Endodermal cell (in vitro differentiated cells): ENCODE data around the gene GABRB1. TPM values are rescaled to one million over a fixed set of nuclear protein-coding genes. Genes with fewer than 3 reads are reported as not detected.

Experiments used
- DNase-seq: peaks from one replicate; pipeline ENCODE4 v3.0.0-alpha.2; 2017
- H3K27ac ChIP-seq: 2 replicates; pipeline ENCODE4 v1.5.1; 2013; ENCODE audit warnings: mild to moderate bottlenecking, low read depth, low read length, moderate library complexity
- H3K27me3 ChIP-seq: 2 replicates; pipeline ENCODE4 v1.6.1; 2013; ENCODE audit warnings: mild to moderate bottlenecking, low read length, moderate library complexity; ENCODE audit not compliant: insufficient read depth, control insufficient read depth, poor library complexity, severe bottlenecking
- H3K36me3 ChIP-seq: 2 replicates; pipeline ENCODE4 v1.7.0; 2013; ENCODE audit warnings: mild to moderate bottlenecking, low read length, moderate library complexity; ENCODE audit not compliant: control insufficient read depth, insufficient read depth
- H3K4me1 ChIP-seq: one replicate; pipeline ENCODE4 v1.7.0; 2013; ENCODE audit warnings: low read length; ENCODE audit not compliant: control insufficient read depth, insufficient read depth
- H3K4me3 ChIP-seq: 2 replicates; pipeline ENCODE4 v1.5.1; 2013; ENCODE audit warnings: mild to moderate bottlenecking, low read length, moderate library complexity
- H3K9ac ChIP-seq: 2 replicates; pipeline ENCODE4 v1.6.1; 2013; ENCODE audit warnings: mild to moderate bottlenecking, low read length, moderate library complexity; ENCODE audit not compliant: poor library complexity, severe bottlenecking; ENCODE audit errors: extremely low read depth
- H3K9me3 ChIP-seq: 2 replicates; pipeline ENCODE4 v1.6.1; 2013; ENCODE audit warnings: mild to moderate bottlenecking, low read length, moderate library complexity; ENCODE audit not compliant: control insufficient read depth
- H3K27ac Mint-ChIP-seq: 2 replicates; pipeline ENCODE4 v1.8.0; 2020; ENCODE audit warnings: mixed read lengths
- H3K27me3 Mint-ChIP-seq: 2 replicates; pipeline ENCODE4 v1.8.0; 2021; ENCODE audit warnings: mild to moderate bottlenecking, mixed read lengths; ENCODE audit not compliant: insufficient read depth
- H3K36me3 Mint-ChIP-seq: 2 replicates; pipeline ENCODE4 v1.8.0; 2020; ENCODE audit warnings: low read depth, mixed read lengths
- H3K4me1 Mint-ChIP-seq: 2 replicates; pipeline ENCODE4 v1.8.0; 2020; ENCODE audit warnings: mixed read lengths
- H3K4me3 Mint-ChIP-seq: 2 replicates; pipeline ENCODE4 v1.8.0; 2020; ENCODE audit warnings: mild to moderate bottlenecking, moderate library complexity, mixed read lengths
- H3K9me3 Mint-ChIP-seq: 2 replicates; pipeline ENCODE4 v1.8.0; 2020; ENCODE audit warnings: mild to moderate bottlenecking, mixed read lengths
- CTCF ChIP-seq: fragments of 200-600 bp; sonication (generic); conservative IDR thresholded peaks from 2 replicates; pipeline ENCODE4 v1.5.0; 2021; ENCODE audit warnings: antibody characterized with exemption, mild to moderate bottlenecking
- WGBS, 2 experiments: methylation state at CpG; one replicate each; pipeline versions ENCODE4 v1.1.5 to v1.1.7; 2013; ENCODE audit warnings: missing lambda C conversion rate in 2 of 2, mixed read lengths in 1 of 2; ENCODE audit not compliant: insufficient coverage in 1 of 2, insufficient read length in 1 of 2; 5-methylcytosine and 5-hydroxymethylcytosine counted together
- total RNA-seq, 2 donors: library from RNA; stranded (reverse); fragmentation: NEBNext Ultra II Directional in 1 of 2; extraction: Animal tissue kit (Norgen Biotek cat#: 25700) in 1 of 2; gene quantifications; 2 replicates in 1 of 2; 3 replicates in 1 of 2; pipeline ENCODE4 v1.2.1, GENCODE V29; 2021

Gene GABRB1
- total RNA-seq, 2 donors from 2014 or later: not detected

GRCh38 chr4:47213106-47213505, 181.7 kb downstream of the GABRB1 start:
- no peaks in the 10 kb centered on the region for H3K9me3 Mint-ChIP-seq
- H3K36me3 Mint-ChIP-seq: no peaks in the 10 kb centered on the region
- DNase-seq: no peak
- 95 to 100% methylated on average over 1 to 2 of the region's 2 CpGs for WGBS, 2 experiments
- TF ChIP-seq CTCF: no peak
- H3K27ac ChIP-seq: no peak overlapping the region
- H3K4me1 Mint-ChIP-seq: peaks cover 12% of the 10 kb centered on the region
- no peak overlapping the region for H3K4me3 Mint-ChIP-seq
- H3K9me3 ChIP-seq: no peaks in the 10 kb centered on the region
- no peak overlapping the region for H3K9ac ChIP-seq
- H3K27me3 Mint-ChIP-seq: no peaks in the 10 kb centered on the region
- H3K27me3 ChIP-seq: peaks cover 6% of the 10 kb centered on the region
- no peaks in the 10 kb centered on the region for H3K36me3 ChIP-seq
- no peak overlapping the region for H3K27ac Mint-ChIP-seq
- H3K4me1 ChIP-seq: peaks cover 2% of the 10 kb centered on the region
- no peak overlapping the region for H3K4me3 ChIP-seq

GRCh38 chr4:47213539-47213938, 182.2 kb downstream of the GABRB1 start:
- no peak for TF ChIP-seq CTCF
- H3K36me3 ChIP-seq: no peaks in the 10 kb centered on the region
- Mint-ChIP-seq H3K36me3 (no peaks in the 10 kb centered on the region), H3K27ac (no peak overlapping the region), H3K9me3 (no peaks in the 10 kb centered on the region), H3K4me1 (peaks cover 12% of the 10 kb centered on the region), H3K4me3 (no peak overlapping the region), H3K27me3 (no peaks in the 10 kb centered on the region)
- no peak for DNase-seq
- H3K9ac ChIP-seq: no peak overlapping the region
- peaks cover 6% of the 10 kb centered on the region for H3K27me3 ChIP-seq
- WGBS, 2 experiments: no CpG with 5 or more reads among the region's 1 CpG
- H3K4me3 ChIP-seq: no peak overlapping the region
- peak overlapping the region; percentile 36 for H3K27ac ChIP-seq
- H3K4me1 ChIP-seq: peaks cover 2% of the 10 kb centered on the region
- H3K9me3 ChIP-seq: no peaks in the 10 kb centered on the region

- DNase-seq: no peak
- Mint-ChIP-seq H3K9me3 (no peaks in the 10 kb centered on the region), H3K36me3 (no peaks in the 10 kb centered on the region), H3K4me1 (peaks cover 12% of the 10 kb centered on the region), H3K27ac (no peak overlapping the region), H3K27me3 (no peaks in the 10 kb centered on the region), H3K4me3 (no peak overlapping the region)
- H3K4me1 ChIP-seq: peaks cover 2% of the 10 kb centered on the region
- 71 to 87% methylated on average over 1 to 3 of the region's 3 CpGs for WGBS, 2 experiments
- no peak overlapping the region for H3K4me3 ChIP-seq
- H3K9me3 ChIP-seq: no peaks in the 10 kb centered on the region
- no peak for TF ChIP-seq CTCF
- no peak overlapping the region for H3K9ac ChIP-seq
- H3K36me3 ChIP-seq: no peaks in the 10 kb centered on the region
- peak overlapping the region; percentile 36 for H3K27ac ChIP-seq
- H3K27me3 ChIP-seq: peaks cover 6% of the 10 kb centered on the region
These were observed 182.6 kb downstream of the GABRB1 start for GRCh38 chr4:47213971-47214370.
